WTC11 (cell line): ENCODE data around the gene DGKA. TPM values are rescaled to one million over a fixed set of nuclear protein-coding genes. Genes with fewer than 3 reads are reported as not detected.
"Not testable (repeated sequence)": the region's sequence is repeated elsewhere in the genome, so short reads cannot be mapped to it uniquely, and the experiment has no call there.

Experiments used
- ATAC-seq: fragments of 200-7000 bp; cut with Tn5 transposase; 2 replicates; pipeline ENCODE4 v1.10.0; 2021; ENCODE audit warnings: mild to moderate bottlenecking, moderate library complexity
- CTCF ChIA-PET: fragments of 300-600 bp; sonication (Branson Sonifier 250); formaldehyde crosslinking; loops from one replicate; lab custom pipeline; 2021; ENCODE audit warnings: antibody characterized with exemption; lab: Charles Lee
- POLR2A ChIA-PET: fragments of 350-600 bp; sonication (Branson Sonifier 250); formaldehyde crosslinking; loops from one replicate; lab custom pipeline; 2021; ENCODE audit warnings: antibody characterized with exemption; lab: Charles Lee
- DNase-seq: peaks from one replicate; pipeline ENCODE4 v3.0.0; 2021; ENCODE audit warnings: low spot score
- H3K27ac Mint-ChIP-seq: 2 replicates; pipeline ENCODE4 v1.8.0; 2021; ENCODE audit warnings: mixed read lengths
- H3K27me3 Mint-ChIP-seq: 2 replicates; pipeline ENCODE4 v1.8.0; 2021; ENCODE audit warnings: low read depth, mild to moderate bottlenecking, moderate library complexity, mixed read lengths
- H3K36me3 Mint-ChIP-seq: 2 replicates; pipeline ENCODE4 v1.8.0; 2021; ENCODE audit warnings: mixed read lengths
- H3K4me1 Mint-ChIP-seq: 2 replicates; pipeline ENCODE4 v1.8.0; 2022; ENCODE audit warnings: mixed read lengths
- H3K4me3 Mint-ChIP-seq: 2 replicates; pipeline ENCODE4 v1.8.0; 2021; ENCODE audit warnings: mild to moderate bottlenecking, moderate library complexity, mixed read lengths
- H3K9me3 Mint-ChIP-seq: 2 replicates; pipeline ENCODE4 v1.8.0; 2021; ENCODE audit warnings: mixed read lengths
- CREM ChIP-seq: sonication (generic); formaldehyde crosslinking; IDR thresholded peaks from 2 replicates; pipeline ENCODE4 v1.8.1; 2022; ENCODE audit warnings: mild to moderate bottlenecking, missing genetic modification reagents, moderate library complexity
- EMX1 ChIP-seq: fragments of 250-450 bp; sonication (Bioruptor Pico); IDR thresholded peaks from 2 replicates; pipeline ENCODE4 v1.8.0; 2021; ENCODE audit warnings: mild to moderate bottlenecking
- MYBL2 ChIP-seq: sonication (generic); formaldehyde crosslinking; IDR thresholded peaks from 2 replicates; pipeline ENCODE4 v1.8.1; 2023; ENCODE audit warnings: mild to moderate bottlenecking, moderate library complexity, missing genetic modification reagents
- ZBTB21 ChIP-seq: sonication (generic); formaldehyde crosslinking; IDR thresholded peaks from 2 replicates; pipeline ENCODE4 v1.8.1; 2023; ENCODE audit warnings: mild to moderate bottlenecking, missing genetic modification reagents, borderline replicate concordance
- ZNF121 ChIP-seq: sonication (generic); formaldehyde crosslinking; IDR thresholded peaks from 2 replicates; pipeline ENCODE4 v1.8.0; 2023; ENCODE audit warnings: missing genetic modification reagents
- ZNF138 ChIP-seq: sonication (generic); formaldehyde crosslinking; conservative IDR thresholded peaks from 2 replicates; pipeline ENCODE4 v1.8.1; 2022; ENCODE audit warnings: mild to moderate bottlenecking, moderate library complexity, missing genetic modification reagents
- ZNF671 ChIP-seq: fragments of 250-450 bp; sonication (Bioruptor Pico); IDR thresholded peaks from 2 replicates; pipeline ENCODE4 v1.8.0; 2021; ENCODE audit warnings: mild to moderate bottlenecking
- total RNA-seq: library from RNA; stranded (reverse); gene quantifications from 3 replicates; pipeline ENCODE4 v1.2.3, GENCODE V29; 2021
- TF ChIP-seq, protein P1 (sequence below): sonication (generic); formaldehyde crosslinking; IDR thresholded peaks from 2 replicates; pipeline ENCODE4 v1.8.1; 2023; ENCODE audit warnings: mild to moderate bottlenecking, missing genetic modification reagents
- TF ChIP-seq, protein P2 (sequence below): sonication (generic); formaldehyde crosslinking; IDR thresholded peaks from 2 replicates; pipeline ENCODE4 v1.8.1; 2023; ENCODE audit warnings: mild to moderate bottlenecking, moderate library complexity, missing genetic modification reagents
- TF ChIP-seq, protein P3 (sequence below): sonication (generic); formaldehyde crosslinking; conservative IDR thresholded peaks from 2 replicates; pipeline ENCODE4 v1.8.1; 2023; ENCODE audit warnings: mild to moderate bottlenecking, low read depth, missing genetic modification reagents, moderate library complexity
- TF ChIP-seq, protein P4 (sequence below): fragments of 250-450 bp; sonication (Bioruptor Pico); IDR thresholded peaks from 2 replicates; pipeline ENCODE4 v1.9.0; 2021; ENCODE audit warnings: moderate library complexity, mild to moderate bottlenecking, inconsistent platforms, borderline replicate concordance
- TF ChIP-seq, protein P5 (sequence below): fragments of 250-450 bp; sonication (Bioruptor Pico); IDR thresholded peaks from 2 replicates; pipeline ENCODE4 v1.9.0; 2021; ENCODE audit warnings: mild to moderate bottlenecking, borderline replicate concordance
- TF ChIP-seq, protein P6 (sequence below): sonication (generic); formaldehyde crosslinking; IDR thresholded peaks from 2 replicates; pipeline ENCODE4 v1.8.0; 2023; ENCODE audit warnings: mild to moderate bottlenecking, missing genetic modification reagents
- TF ChIP-seq, protein P7 (sequence below): sonication (generic); formaldehyde crosslinking; IDR thresholded peaks from 2 replicates; pipeline ENCODE4 v1.8.0; 2022; ENCODE audit warnings: mild to moderate bottlenecking, missing genetic modification reagents
- TF ChIP-seq, protein P8 (sequence below): sonication (generic); formaldehyde crosslinking; IDR thresholded peaks from 2 replicates; pipeline ENCODE4 v1.8.1; 2022; ENCODE audit warnings: missing genetic modification reagents, borderline replicate concordance

DGKA gene
- total RNA-seq, 1 experiment from 2014 or later: 25.5 TPM

DNA sequence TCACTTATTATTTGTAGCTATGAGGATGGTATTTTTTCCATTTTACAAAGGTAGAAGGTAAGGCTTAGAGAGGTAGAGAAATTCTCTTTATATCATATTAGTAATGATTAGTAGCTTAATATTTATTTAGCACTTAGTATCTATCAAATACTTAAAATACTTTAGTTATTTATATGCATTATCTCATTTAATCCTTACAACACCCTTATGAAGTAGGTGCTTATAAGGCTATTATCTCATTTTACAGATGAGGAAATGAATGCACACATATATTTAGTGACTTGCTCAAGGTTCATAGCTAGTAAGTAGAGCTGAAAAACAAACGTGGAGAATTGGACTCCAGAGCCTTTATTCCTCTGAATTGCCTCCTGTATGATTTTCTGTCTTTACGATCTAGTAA lies 53.9 kb downstream of the DGKA start:
- Mint-ChIP-seq H3K4me3 (no peak overlapping the region), H3K4me1 (no peaks in the 10 kb centered on the region), H3K9me3 (no peaks in the 10 kb centered on the region), H3K36me3 (peaks cover 42% of the 10 kb centered on the region), H3K27ac (no peak overlapping the region), H3K27me3 (no peaks in the 10 kb centered on the region)
- DNase-seq (no peak), ATAC-seq (no peak)
- TF ChIP-seq, protein P1, sequence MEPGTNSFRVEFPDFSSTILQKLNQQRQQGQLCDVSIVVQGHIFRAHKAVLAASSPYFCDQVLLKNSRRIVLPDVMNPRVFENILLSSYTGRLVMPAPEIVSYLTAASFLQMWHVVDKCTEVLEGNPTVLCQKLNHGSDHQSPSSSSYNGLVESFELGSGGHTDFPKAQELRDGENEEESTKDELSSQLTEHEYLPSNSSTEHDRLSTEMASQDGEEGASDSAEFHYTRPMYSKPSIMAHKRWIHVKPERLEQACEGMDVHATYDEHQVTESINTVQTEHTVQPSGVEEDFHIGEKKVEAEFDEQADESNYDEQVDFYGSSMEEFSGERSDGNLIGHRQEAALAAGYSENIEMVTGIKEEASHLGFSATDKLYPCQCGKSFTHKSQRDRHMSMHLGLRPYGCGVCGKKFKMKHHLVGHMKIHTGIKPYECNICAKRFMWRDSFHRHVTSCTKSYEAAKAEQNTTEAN: no peak
- TF ChIP-seq, protein P2, sequence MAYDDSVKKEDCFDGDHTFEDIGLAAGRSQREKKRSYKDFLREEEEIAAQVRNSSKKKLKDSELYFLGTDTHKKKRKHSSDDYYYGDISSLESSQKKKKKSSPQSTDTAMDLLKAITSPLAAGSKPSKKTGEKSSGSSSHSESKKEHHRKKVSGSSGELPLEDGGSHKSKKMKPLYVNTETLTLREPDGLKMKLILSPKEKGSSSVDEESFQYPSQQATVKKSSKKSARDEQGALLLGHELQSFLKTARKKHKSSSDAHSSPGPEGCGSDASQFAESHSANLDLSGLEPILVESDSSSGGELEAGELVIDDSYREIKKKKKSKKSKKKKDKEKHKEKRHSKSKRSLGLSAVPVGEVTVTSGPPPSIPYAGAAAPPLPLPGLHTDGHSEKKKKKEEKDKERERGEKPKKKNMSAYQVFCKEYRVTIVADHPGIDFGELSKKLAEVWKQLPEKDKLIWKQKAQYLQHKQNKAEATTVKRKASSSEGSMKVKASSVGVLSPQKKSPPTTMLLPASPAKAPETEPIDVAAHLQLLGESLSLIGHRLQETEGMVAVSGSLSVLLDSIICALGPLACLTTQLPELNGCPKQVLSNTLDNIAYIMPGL (CRISPR knock-in tag): no peak
- TF ChIP-seq MYBL2: no peak
- TF ChIP-seq, protein P3, sequence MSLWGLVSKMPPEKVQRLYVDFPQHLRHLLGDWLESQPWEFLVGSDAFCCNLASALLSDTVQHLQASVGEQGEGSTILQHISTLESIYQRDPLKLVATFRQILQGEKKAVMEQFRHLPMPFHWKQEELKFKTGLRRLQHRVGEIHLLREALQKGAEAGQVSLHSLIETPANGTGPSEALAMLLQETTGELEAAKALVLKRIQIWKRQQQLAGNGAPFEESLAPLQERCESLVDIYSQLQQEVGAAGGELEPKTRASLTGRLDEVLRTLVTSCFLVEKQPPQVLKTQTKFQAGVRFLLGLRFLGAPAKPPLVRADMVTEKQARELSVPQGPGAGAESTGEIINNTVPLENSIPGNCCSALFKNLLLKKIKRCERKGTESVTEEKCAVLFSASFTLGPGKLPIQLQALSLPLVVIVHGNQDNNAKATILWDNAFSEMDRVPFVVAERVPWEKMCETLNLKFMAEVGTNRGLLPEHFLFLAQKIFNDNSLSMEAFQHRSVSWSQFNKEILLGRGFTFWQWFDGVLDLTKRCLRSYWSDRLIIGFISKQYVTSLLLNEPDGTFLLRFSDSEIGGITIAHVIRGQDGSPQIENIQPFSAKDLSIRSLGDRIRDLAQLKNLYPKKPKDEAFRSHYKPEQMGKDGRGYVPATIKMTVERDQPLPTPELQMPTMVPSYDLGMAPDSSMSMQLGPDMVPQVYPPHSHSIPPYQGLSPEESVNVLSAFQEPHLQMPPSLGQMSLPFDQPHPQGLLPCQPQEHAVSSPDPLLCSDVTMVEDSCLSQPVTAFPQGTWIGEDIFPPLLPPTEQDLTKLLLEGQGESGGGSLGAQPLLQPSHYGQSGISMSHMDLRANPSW (CRISPR knock-in tag): no peak
- CTCF ChIA-PET: interaction anchor here (0.6 to 2.9 kb wide), 6 partner anchors 11 to 247 kb away, joined by 3 to 14 read pairs (median 4); partner anchors contain the start of gene RAB5B
- POLR2A ChIA-PET: interaction anchor here (3.3 kb wide), 1 partner anchor 11 kb away, joined by 12 read pairs; the partner anchor contains the start of gene RAB5B

DNA sequence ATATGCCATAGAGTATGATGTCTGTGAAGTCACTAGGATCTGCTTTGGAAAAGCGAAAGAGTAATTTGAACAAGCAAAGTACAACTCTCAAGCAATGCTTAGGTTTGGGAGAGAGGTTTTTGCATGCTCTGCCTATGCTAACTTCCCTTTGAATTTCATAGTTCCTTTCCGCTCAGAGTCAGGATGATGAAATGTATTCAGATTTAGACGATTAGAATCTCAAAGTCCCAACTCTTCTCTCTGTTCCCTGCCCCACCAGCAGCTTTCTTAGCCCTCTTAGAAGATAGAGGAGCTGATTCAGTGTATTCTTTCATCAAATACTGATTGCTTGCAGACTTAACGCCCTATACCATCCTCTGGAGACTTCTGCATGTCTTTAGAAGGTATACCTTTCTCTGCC lies 54.4 kb downstream of the DGKA start:
- Mint-ChIP-seq H3K4me1 (no peaks in the 10 kb centered on the region), H3K36me3 (peaks cover 43% of the 10 kb centered on the region), H3K27ac (no peak overlapping the region), H3K4me3 (no peak overlapping the region)
- DNase-seq: no peak
- CTCF ChIA-PET: interaction anchor here (0.8 to 2.9 kb wide), 4 partner anchors 11 to 44 kb away, joined by 3 to 14 read pairs (median 5); partner anchors contain the start of genes RAB5B and SUOX
- TF ChIP-seq, protein P4, sequence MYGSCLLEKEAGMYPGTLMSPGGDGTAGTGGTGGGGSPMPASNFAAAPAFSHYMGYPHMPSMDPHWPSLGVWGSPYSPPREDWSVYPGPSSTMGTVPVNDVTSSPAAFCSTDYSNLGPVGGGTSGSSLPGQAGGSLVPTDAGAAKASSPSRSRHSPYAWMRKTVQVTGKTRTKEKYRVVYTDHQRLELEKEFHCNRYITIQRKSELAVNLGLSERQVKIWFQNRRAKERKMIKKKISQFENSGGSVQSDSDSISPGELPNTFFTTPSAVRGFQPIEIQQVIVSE (CRISPR knock-in tag): no peak
- TF ChIP-seq, protein P5, sequence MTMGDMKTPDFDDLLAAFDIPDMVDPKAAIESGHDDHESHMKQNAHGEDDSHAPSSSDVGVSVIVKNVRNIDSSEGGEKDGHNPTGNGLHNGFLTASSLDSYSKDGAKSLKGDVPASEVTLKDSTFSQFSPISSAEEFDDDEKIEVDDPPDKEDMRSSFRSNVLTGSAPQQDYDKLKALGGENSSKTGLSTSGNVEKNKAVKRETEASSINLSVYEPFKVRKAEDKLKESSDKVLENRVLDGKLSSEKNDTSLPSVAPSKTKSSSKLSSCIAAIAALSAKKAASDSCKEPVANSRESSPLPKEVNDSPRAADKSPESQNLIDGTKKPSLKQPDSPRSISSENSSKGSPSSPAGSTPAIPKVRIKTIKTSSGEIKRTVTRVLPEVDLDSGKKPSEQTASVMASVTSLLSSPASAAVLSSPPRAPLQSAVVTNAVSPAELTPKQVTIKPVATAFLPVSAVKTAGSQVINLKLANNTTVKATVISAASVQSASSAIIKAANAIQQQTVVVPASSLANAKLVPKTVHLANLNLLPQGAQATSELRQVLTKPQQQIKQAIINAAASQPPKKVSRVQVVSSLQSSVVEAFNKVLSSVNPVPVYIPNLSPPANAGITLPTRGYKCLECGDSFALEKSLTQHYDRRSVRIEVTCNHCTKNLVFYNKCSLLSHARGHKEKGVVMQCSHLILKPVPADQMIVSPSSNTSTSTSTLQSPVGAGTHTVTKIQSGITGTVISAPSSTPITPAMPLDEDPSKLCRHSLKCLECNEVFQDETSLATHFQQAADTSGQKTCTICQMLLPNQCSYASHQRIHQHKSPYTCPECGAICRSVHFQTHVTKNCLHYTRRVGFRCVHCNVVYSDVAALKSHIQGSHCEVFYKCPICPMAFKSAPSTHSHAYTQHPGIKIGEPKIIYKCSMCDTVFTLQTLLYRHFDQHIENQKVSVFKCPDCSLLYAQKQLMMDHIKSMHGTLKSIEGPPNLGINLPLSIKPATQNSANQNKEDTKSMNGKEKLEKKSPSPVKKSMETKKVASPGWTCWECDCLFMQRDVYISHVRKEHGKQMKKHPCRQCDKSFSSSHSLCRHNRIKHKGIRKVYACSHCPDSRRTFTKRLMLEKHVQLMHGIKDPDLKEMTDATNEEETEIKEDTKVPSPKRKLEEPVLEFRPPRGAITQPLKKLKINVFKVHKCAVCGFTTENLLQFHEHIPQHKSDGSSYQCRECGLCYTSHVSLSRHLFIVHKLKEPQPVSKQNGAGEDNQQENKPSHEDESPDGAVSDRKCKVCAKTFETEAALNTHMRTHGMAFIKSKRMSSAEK (CRISPR knock-in tag): no peak
- no peak for TF ChIP-seq EMX1 (CRISPR knock-in tag)
- no peak for TF ChIP-seq ZBTB21 (CRISPR knock-in tag)
- TF ChIP-seq CREM (CRISPR knock-in tag): no peak
- TF ChIP-seq, protein P6, sequence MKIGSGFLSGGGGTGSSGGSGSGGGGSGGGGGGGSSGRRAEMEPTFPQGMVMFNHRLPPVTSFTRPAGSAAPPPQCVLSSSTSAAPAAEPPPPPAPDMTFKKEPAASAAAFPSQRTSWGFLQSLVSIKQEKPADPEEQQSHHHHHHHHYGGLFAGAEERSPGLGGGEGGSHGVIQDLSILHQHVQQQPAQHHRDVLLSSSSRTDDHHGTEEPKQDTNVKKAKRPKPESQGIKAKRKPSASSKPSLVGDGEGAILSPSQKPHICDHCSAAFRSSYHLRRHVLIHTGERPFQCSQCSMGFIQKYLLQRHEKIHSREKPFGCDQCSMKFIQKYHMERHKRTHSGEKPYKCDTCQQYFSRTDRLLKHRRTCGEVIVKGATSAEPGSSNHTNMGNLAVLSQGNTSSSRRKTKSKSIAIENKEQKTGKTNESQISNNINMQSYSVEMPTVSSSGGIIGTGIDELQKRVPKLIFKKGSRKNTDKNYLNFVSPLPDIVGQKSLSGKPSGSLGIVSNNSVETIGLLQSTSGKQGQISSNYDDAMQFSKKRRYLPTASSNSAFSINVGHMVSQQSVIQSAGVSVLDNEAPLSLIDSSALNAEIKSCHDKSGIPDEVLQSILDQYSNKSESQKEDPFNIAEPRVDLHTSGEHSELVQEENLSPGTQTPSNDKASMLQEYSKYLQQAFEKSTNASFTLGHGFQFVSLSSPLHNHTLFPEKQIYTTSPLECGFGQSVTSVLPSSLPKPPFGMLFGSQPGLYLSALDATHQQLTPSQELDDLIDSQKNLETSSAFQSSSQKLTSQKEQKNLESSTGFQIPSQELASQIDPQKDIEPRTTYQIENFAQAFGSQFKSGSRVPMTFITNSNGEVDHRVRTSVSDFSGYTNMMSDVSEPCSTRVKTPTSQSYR (CRISPR knock-in tag): no peak
- TF ChIP-seq, protein P7, sequence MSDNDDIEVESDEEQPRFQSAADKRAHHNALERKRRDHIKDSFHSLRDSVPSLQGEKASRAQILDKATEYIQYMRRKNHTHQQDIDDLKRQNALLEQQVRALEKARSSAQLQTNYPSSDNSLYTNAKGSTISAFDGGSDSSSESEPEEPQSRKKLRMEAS (CRISPR knock-in tag): no peak
- TF ChIP-seq ZNF671 (CRISPR knock-in tag): no peak
- TF ChIP-seq, protein P8, sequence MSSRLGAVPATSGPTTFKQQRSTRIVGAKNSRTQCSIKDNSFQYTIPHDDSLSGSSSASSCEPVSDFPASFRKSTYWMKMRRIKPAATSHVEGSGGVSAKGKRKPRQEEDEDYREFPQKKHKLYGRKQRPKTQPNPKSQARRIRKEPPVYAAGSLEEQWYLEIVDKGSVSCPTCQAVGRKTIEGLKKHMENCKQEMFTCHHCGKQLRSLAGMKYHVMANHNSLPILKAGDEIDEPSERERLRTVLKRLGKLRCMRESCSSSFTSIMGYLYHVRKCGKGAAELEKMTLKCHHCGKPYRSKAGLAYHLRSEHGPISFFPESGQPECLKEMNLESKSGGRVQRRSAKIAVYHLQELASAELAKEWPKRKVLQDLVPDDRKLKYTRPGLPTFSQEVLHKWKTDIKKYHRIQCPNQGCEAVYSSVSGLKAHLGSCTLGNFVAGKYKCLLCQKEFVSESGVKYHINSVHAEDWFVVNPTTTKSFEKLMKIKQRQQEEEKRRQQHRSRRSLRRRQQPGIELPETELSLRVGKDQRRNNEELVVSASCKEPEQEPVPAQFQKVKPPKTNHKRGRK: no peak
- no peak for TF ChIP-seq ZNF121
- TF ChIP-seq ZNF138 (CRISPR knock-in tag): no peak
- TF ChIP-seq, all 79 proteins: peak for 0
- Mint-ChIP-seq H3K27me3 (no peaks in the 10 kb centered on the region), H3K9me3 (no peaks in the 10 kb centered on the region)
- POLR2A ChIA-PET: interaction anchor here (3.3 kb wide), 1 partner anchor 11 kb away, joined by 12 read pairs; the partner anchor contains the start of gene RAB5B
- ATAC-seq: no peak

DNA sequence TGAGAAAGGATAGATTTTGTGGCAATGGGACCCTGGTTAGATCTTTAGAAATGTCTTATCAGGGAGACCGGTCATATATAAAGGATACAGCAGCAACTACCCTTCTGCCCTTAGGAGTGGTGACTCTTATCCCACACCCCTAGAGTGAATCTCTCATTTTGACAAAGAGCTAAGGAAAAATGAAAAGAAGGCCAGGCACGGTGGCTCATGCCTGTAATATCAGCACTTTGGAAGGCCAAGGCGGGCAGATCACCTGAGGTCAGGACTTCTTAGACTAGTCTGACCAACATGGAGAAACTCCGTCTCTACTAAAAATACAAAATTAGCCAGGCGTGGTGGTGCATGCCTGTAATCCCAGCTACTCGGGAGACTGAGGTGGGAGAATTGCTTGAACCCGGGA lies 55.0 kb downstream of the DGKA start:
- DNase-seq, H3K27ac Mint-ChIP-seq, H3K4me1 Mint-ChIP-seq, H3K9me3 Mint-ChIP-seq, ATAC-seq, POLR2A ChIA-PET, H3K27me3 Mint-ChIP-seq, H3K4me3 Mint-ChIP-seq: not testable (repeated sequence)
- H3K36me3 Mint-ChIP-seq: peaks cover 44% of the 10 kb centered on the region
- CTCF ChIA-PET: interaction anchor here (0.5 to 2.9 kb wide), 4 partner anchors 10 to 59 kb away, joined by 3 to 14 read pairs (median 5); partner anchors contain the start of genes RAB5B and SUOX
